ES-I3 (cell line): ENCODE measurements around the gene CARS2.
"Not testable (repeated sequence)": the region's sequence is repeated elsewhere in the genome, so short reads cannot be mapped to it uniquely, and the experiment has no call there.

ENCODE experiments used
- H3K36me3 ChIP-seq: 2 replicates; pipeline ENCODE4 v1.6.1; 2013; ENCODE audit warnings: mild to moderate bottlenecking, low read length, control low read depth, moderate library complexity; ENCODE audit not compliant: insufficient read depth
- H3K4me1 ChIP-seq: 2 replicates; pipeline ENCODE4 v1.6.1; 2013; ENCODE audit warnings: mild to moderate bottlenecking, control low read depth, low read length; ENCODE audit not compliant: insufficient read depth
- H3K9ac ChIP-seq: 2 replicates; pipeline ENCODE4 v1.6.1; 2013; ENCODE audit warnings: low read depth, mild to moderate bottlenecking, low read length, moderate library complexity
- H3K9me3 ChIP-seq: 2 replicates; pipeline ENCODE4 v1.6.1; 2013; ENCODE audit warnings: mild to moderate bottlenecking, low read length, moderate library complexity; ENCODE audit not compliant: control insufficient read depth, insufficient read depth

The CARS2 gene

GRCh38 chr13:110705826-110706569 is at the start of gene CARS2:
Gene CARS2, minus strand, starts transcription at chr13:110706116. Its CDS starts 23 bp downstream, at chr13:110706093.
- peaks cover 7% of the 10 kb centered on the region; the same call in 1 of the 2 replicates for H3K4me1 ChIP-seq
- H3K9me3 ChIP-seq, result no peaks in the 10 kb centered on the region
- peak within 1 kb of the TSS; percentile 64 for H3K9ac ChIP-seq
- no peaks in the 10 kb centered on the region; the same call in 1 of the 2 replicates for H3K36me3 ChIP-seq

GRCh38 chr13:110748271-110748670 is 42.4 kb upstream of the CARS2 start:
- Histone ChIP-seq H3K36me3 (no peaks in the 10 kb centered on the region), H3K4me1 (no peaks in the 10 kb centered on the region), H3K9ac (no peak overlapping the region), H3K9me3 (peaks cover 4% of the 10 kb centered on the region)

GRCh38 chr13:110746438-110746837 is 40.5 kb upstream of the CARS2 start:
- Histone ChIP-seq H3K9ac (no peak overlapping the region), H3K9me3 (peaks cover 10% of the 10 kb centered on the region), H3K36me3 (no peaks in the 10 kb centered on the region), H3K4me1 (no peaks in the 10 kb centered on the region)

GRCh38 chr13:110743687-110744086 is 37.8 kb upstream of the CARS2 start:
- H3K9me3 ChIP-seq, result peaks cover 9% of the 10 kb centered on the region
- H3K9ac ChIP-seq, result no peak overlapping the region
- H3K36me3 ChIP-seq, result no peaks in the 10 kb centered on the region
- H3K4me1 ChIP-seq, result no peaks in the 10 kb centered on the region

GRCh38 chr13:110737555-110737954 is 31.6 kb upstream of the CARS2 start:
- H3K9me3 ChIP-seq, result peaks cover 12% of the 10 kb centered on the region
- no peaks in the 10 kb centered on the region for H3K36me3 ChIP-seq
- H3K4me1 ChIP-seq, result no peaks in the 10 kb centered on the region
- H3K9ac ChIP-seq, result no peak overlapping the region

GRCh38 chr13:110734561-110734960 is 28.6 kb upstream of the CARS2 start:
- no peaks in the 10 kb centered on the region for H3K4me1 ChIP-seq
- H3K36me3 ChIP-seq, result no peaks in the 10 kb centered on the region
- H3K9ac ChIP-seq, result no peak overlapping the region
- peaks cover 10% of the 10 kb centered on the region for H3K9me3 ChIP-seq

- peaks cover 2% of the 10 kb centered on the region; the same call in 1 of the 2 replicates for H3K9me3 ChIP-seq
- H3K4me1 ChIP-seq, result no peaks in the 10 kb centered on the region
- H3K36me3 ChIP-seq, result no peaks in the 10 kb centered on the region
- H3K9ac ChIP-seq, result no peak overlapping the region
These were observed 25.2 kb upstream of the CARS2 start for GRCh38 chr13:110731072-110731471.

- no peaks in the 10 kb centered on the region for H3K36me3 ChIP-seq
- no peaks in the 10 kb centered on the region; the same call in 1 of the 2 replicates for H3K4me1 ChIP-seq
- H3K9ac ChIP-seq, result no peak overlapping the region
- H3K9me3 ChIP-seq, result no peaks in the 10 kb centered on the region
These were observed 20.8 kb upstream of the CARS2 start for GRCh38 chr13:110726726-110727125.

GRCh38 chr13:110726153-110726552 is 20.2 kb upstream of the CARS2 start:
- H3K9ac ChIP-seq, H3K9me3 ChIP-seq, H3K4me1 ChIP-seq, H3K36me3 ChIP-seq: not testable (repeated sequence)

- Histone ChIP-seq H3K9me3 (no peaks in the 10 kb centered on the region), H3K9ac (no peak overlapping the region), H3K36me3 (peaks cover 5% of the 10 kb centered on the region; the same call in 1 of the 2 replicates), H3K4me1 (no peaks in the 10 kb centered on the region; the same call in 1 of the 2 replicates)
These were observed 17.7 kb upstream of the CARS2 start for GRCh38 chr13:110723598-110723997.

GRCh38 chr13:110722971-110723370 is 17.1 kb upstream of the CARS2 start:
- Histone ChIP-seq H3K4me1 (no peaks in the 10 kb centered on the region; the same call in 1 of the 2 replicates), H3K9ac (no peak overlapping the region), H3K36me3 (peaks cover 5% of the 10 kb centered on the region; the same call in 1 of the 2 replicates), H3K9me3 (no peaks in the 10 kb centered on the region)

- Histone ChIP-seq H3K9me3 (no peaks in the 10 kb centered on the region), H3K9ac (no peak overlapping the region), H3K4me1 (no peaks in the 10 kb centered on the region; the same call in 1 of the 2 replicates), H3K36me3 (peaks cover 5% of the 10 kb centered on the region; the same call in 1 of the 2 replicates)
These were observed 13.3 kb upstream of the CARS2 start for GRCh38 chr13:110719036-110719710.

- Histone ChIP-seq H3K36me3 (peaks cover 5% of the 10 kb centered on the region; the same call in 1 of the 2 replicates), H3K9ac (peak overlapping the region; percentile 75), H3K9me3 (no peaks in the 10 kb centered on the region), H3K4me1 (no peaks in the 10 kb centered on the region; the same call in 1 of the 2 replicates)
These were observed 10.3 kb upstream of the CARS2 start for GRCh38 chr13:110716247-110716515.

- Histone ChIP-seq H3K4me1 (no peaks in the 10 kb centered on the region; the same call in 1 of the 2 replicates), H3K9ac (peak overlapping the region; percentile 82), H3K36me3 (0 out of 2 replicates have a peak, but pooled peaks cover 5% of the 10 kb centered on the region), H3K9me3 (no peaks in the 10 kb centered on the region)
These were observed 9.7 kb upstream of the CARS2 start for GRCh38 chr13:110715395-110716246.
